KOPT-K1 (cell line): ENCODE results near the gene ZNF597.

Experiments used
- H3K27ac ChIP-seq: fragments of 200-600 bp; sonication (generic); 2 replicates; pipeline ENCODE4 v1.5.1; 2016; ENCODE audit warnings: antibody characterized with exemption, mild to moderate bottlenecking, low read depth, low read length; ENCODE audit not compliant: poor library complexity, severe bottlenecking
- H3K36me3 ChIP-seq: fragments of 200-600 bp; sonication (generic); 2 replicates; pipeline ENCODE4 v1.5.1; 2017; ENCODE audit warnings: antibody characterized with exemption, mild to moderate bottlenecking, low read length, moderate library complexity; ENCODE audit not compliant: insufficient read depth
- H3K9me3 ChIP-seq: fragments of 200-600 bp; sonication (generic); 2 replicates; pipeline ENCODE4 v1.5.1; 2017; ENCODE audit warnings: antibody characterized with exemption, low read length, mild to moderate bottlenecking; ENCODE audit not compliant: insufficient read depth, poor library complexity, severe bottlenecking

Gene ZNF597

GRCh38 chr16:3467182-3467581 lies 23.9 kb upstream of the ZNF597 start:
- Histone ChIP-seq H3K36me3 (peaks cover 28% of the 10 kb centered on the region; the same call in 1 of the 2 replicates), H3K9me3 (no peaks in the 10 kb centered on the region), H3K27ac (no peak overlapping the region)

DNA sequence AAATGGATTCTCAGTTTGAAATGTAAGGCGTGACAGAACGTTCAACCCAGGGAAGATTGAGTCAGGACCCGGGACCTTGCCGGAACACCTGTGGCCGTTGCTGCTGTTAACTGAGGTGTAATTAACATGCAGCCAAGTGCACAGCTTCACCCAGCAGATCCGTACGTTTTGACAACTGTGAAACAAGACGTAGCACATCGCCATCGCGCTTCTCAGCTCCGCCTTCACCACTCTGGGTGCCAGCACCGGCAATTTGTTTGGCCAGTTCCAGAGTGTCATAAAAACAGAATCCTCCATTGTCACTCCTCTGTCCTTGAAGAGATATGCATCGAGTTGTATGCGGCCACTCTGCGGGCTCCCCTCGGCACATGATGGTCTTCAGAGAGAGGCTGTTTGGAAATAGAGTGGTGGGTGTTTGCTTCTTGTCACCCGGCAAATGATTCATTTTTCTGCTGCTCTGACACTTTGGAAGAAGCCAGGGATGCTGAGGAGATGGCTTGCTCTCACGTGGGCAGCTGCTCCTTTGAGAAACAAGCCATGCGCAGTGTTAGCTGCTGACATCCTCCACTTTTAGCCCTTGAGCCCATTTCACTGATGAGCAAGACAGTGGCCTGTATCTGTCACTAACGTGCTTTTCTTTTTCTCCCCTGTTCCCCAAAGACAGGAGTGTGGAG lies 22.7 kb upstream of the ZNF597 start:
- peaks cover 28% of the 10 kb centered on the region; the same call in 1 of the 2 replicates for H3K36me3 ChIP-seq
- no peak overlapping the region for H3K27ac ChIP-seq
- no peaks in the 10 kb centered on the region for H3K9me3 ChIP-seq

- no peaks in the 10 kb centered on the region for H3K9me3 ChIP-seq
- H3K36me3 ChIP-seq: peaks cover 26% of the 10 kb centered on the region; the same call in 1 of the 2 replicates
- no peak overlapping the region for H3K27ac ChIP-seq
Observed at GRCh38 chr16:3465301-3465700, 22.0 kb upstream of the ZNF597 start.

DNA sequence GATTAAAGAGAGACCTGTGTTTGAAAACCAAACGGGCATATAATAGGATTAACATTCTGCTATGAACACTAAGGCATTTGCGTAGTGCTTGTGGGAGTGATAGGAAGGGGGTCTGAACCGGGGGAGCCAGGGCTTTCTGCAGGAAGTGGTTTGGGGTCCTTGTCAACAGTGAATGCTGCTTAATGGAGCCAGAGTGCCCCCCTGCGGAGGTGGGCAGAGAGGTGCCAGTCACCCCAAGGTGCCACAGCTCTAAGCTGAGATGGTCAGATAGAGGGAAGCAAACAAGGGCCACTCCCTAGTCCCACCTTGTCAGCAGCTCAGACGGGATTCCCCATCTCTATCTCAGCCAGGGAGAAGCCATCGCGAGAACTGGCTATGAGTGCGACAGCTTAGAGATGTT lies 17.8 kb upstream of the ZNF597 start:
- H3K9me3 ChIP-seq: no peaks in the 10 kb centered on the region
- peak overlapping the region; percentile 96 for H3K27ac ChIP-seq
- H3K36me3 ChIP-seq: peaks cover 10% of the 10 kb centered on the region; the same call in 1 of the 2 replicates

- Histone ChIP-seq H3K9me3 (no peaks in the 10 kb centered on the region), H3K36me3 (0 out of 2 replicates have a peak, but pooled peaks cover 4% of the 10 kb centered on the region), H3K27ac (peak overlapping the region; percentile 96)
Observed at GRCh38 chr16:3460585-3460984, 17.3 kb upstream of the ZNF597 start.

GRCh38 chr16:3460121-3460520 lies 16.8 kb upstream of the ZNF597 start:
- Histone ChIP-seq H3K36me3 (no peaks in the 10 kb centered on the region), H3K27ac (peak overlapping the region; percentile 96), H3K9me3 (no peaks in the 10 kb centered on the region)

GRCh38 chr16:3459401-3460090 lies 16.2 kb upstream of the ZNF597 start:
- peak overlapping the region; percentile 96 for H3K27ac ChIP-seq
- no peaks in the 10 kb centered on the region for H3K9me3 ChIP-seq

DNA sequence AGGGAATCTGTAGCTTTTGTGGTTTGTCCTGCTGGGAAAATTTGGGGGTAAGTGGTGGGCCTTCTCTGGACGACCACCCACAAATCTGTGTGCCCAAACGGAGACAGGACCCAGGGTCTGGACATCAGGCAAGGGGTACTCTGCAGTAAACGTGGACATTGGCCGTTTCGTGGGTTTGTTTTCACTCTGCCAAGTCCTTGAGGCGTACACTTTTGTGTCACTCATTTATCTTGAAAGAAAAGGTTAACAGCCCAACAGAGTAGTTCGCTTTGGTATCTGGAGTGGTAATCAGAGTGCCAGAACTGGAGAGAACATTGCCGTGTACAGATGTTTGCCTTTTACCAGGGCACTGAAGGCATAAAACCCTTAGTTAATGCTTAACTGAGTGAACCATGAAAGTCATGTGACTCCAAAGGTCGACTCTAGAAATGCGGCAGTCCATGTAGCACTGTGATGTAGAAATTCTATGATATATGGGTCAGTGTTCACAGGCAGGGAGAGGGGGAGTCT lies 15.6 kb upstream of the ZNF597 start:
- Histone ChIP-seq H3K9me3 (no peaks in the 10 kb centered on the region), H3K36me3 (no peaks in the 10 kb centered on the region)

More at GRCh38 chr16:3459401-3460090, 16.2 kb upstream of the ZNF597 start:
- H3K36me3 ChIP-seq: no peaks in the 10 kb centered on the region

DNA sequence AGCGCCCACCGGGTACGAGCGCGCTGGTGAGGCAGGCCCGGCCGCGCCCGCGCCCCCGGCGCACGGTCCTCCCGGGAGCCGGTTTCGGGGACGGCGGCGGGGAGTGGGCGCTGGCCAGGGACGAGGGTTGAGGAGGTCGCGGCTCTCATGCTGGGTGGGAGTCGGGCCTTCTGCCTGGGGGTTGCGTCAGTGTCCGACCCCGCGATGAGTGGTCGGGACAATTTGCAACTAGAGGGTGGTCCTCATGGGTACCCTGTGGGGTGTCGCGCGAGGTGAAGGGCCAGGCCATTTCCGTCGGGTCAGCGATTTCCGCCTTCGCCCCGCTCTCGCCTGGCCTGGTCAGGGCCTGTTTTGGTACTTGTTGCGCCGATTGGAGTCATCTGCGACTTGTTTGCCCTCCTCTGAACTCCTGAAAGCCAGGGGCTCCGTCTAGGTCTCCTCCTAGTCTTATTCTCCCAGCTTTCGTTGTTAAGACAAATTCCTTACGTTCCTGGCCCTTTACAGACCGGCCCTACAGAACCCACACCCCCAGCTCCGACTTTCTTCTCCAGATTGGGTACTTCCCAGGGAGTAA lies 15.1 kb upstream of the ZNF597 start:
- Histone ChIP-seq H3K27ac (peak overlapping the region; percentile 96), H3K9me3 (no peaks in the 10 kb centered on the region), H3K36me3 (no peaks in the 10 kb centered on the region)

More for the DNA sequence above, 15.6 kb upstream of the ZNF597 start:
- peak overlapping the region; percentile 96 for H3K27ac ChIP-seq

DNA sequence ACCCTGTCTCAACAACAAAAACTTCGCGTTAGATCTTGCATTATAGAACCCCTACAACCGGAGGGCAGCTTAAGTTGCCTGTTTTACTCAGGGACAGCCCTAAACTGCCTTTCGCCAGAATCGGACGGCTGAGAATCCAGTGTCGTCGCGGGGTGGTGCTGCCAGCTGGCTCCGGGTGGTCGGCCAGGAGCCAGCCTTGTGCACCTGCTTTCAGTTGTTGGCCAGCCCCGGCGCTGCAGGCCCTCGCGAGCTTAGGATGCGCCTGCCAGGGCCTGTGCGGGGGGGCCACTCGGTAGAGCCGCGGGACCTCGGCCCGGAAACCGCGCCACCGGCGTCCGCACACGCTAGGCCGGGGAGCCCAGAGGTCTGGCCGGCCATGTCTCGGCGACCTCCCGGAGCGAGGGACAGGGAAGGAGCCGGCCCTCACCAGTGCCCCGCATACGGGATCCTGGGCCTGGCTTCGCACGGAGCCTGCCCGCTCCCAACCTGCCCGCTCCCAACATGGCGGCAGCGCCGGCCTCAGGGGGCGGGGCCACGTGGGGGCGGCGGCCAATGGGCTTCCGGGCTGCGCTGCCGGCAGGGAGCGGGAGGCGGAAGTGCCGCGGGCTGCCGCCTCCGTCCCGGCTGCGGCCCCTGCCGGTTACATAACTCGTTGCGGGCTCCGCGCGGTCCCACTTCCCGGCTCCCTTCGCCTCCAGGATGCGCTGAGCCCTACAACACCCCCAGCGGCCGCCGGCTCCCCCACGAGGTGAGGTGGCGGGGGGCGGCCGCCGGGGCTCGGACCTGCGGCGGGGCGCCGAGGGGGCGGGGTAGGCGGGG lies 14.3 kb upstream of the ZNF597 start:
- Histone ChIP-seq H3K36me3 (no peaks in the 10 kb centered on the region), H3K9me3 (no peaks in the 10 kb centered on the region), H3K27ac (peak overlapping the region; percentile 96)

GRCh38 chr16:3454631-3455147 lies 11.4 kb upstream of the ZNF597 start:
- Histone ChIP-seq H3K36me3 (peaks cover 8% of the 10 kb centered on the region; the same call in 1 of the 2 replicates), H3K27ac (no peak overlapping the region), H3K9me3 (peaks cover 3% of the 10 kb centered on the region)

DNA sequence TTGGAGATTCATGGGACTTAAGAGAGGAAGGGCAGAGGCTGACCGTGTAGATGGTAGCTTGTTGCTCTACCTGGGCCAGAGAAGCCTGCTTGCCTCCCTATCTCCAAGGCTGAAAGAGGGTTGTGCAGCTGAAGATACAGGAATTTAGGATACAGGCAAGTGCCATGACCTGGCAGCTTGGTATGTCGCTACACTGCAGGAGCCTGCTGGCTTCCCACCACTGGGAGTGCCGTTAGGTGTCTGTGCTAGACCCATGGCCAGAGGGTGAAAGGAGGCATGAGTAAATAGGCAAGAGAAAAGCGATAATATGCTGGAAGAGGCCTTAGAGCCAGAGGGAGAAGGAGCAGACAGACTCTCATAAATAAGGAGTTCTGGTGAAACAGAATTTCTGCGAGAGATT lies 10.8 kb upstream of the ZNF597 start:
- peaks cover 9% of the 10 kb centered on the region for H3K9me3 ChIP-seq
- no peak overlapping the region for H3K27ac ChIP-seq
- peaks cover 10% of the 10 kb centered on the region for H3K36me3 ChIP-seq

GRCh38 chr16:3444032-3444388 lies 706 bp upstream of the ZNF597 start:
- Histone ChIP-seq H3K36me3 (peaks cover 37% of the 10 kb centered on the region), H3K9me3 (peaks cover 24% of the 10 kb centered on the region), H3K27ac (peak overlapping the region; percentile 69)

GRCh38 chr16:3439637-3440036 lies 3.7 kb downstream of the ZNF597 start:
- Histone ChIP-seq H3K36me3 (peaks cover 38% of the 10 kb centered on the region), H3K27ac (no peak overlapping the region), H3K9me3 (peaks cover 30% of the 10 kb centered on the region)
